HG03575 (cell line): ENCODE measurements around the gene ARMH4.

Experiments used
- ATAC-seq: cut with Tn5 transposase; IDR thresholded peaks from one replicate; pipeline ENCODE4 v1.9.1; 2021; ENCODE audit not compliant: unreplicated experiment, insufficient number of reproducible peaks, low FRiP score; ENCODE audit errors: extremely low read depth

Gene ARMH4

DNA sequence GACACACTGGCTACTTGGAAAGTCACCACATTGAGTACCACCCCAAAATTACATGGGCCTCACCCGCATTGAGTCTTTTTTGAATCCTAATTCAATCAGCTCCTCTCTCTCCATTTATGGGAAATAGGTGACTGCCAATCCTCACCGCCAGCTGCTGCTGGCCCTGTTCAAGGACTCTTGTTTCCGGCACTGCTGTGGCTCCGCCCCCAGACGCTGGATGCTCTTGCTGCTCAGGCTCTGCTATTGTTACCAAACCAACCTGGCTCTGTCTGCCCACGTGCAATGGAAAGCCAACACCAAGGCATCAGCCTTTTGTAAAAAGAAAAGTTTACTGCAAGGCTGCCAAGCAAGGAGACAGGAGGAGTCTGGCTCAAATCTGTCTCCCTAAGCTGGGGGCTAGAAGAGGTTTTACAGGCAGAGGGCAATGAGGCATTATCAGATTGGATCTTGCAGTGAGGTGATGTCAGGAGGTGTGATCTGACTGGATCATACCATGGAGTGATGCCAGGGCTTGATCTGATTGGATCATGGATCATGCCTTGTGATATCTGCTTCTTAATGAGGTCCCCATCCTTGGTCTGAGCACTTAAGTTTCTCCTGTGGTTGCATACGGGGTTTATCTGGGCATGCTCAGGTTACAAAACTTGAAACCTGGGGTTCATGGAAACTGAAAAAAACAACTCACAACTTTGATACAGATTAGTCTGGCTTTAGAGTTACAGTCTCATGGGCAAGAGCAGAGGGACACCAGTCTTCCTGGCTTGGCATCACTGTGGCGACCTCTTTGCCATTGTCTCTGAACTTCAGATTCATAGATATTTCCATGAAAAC is 169.0 kb downstream of the ARMH4 start:
- ATAC-seq: no peak

DNA sequence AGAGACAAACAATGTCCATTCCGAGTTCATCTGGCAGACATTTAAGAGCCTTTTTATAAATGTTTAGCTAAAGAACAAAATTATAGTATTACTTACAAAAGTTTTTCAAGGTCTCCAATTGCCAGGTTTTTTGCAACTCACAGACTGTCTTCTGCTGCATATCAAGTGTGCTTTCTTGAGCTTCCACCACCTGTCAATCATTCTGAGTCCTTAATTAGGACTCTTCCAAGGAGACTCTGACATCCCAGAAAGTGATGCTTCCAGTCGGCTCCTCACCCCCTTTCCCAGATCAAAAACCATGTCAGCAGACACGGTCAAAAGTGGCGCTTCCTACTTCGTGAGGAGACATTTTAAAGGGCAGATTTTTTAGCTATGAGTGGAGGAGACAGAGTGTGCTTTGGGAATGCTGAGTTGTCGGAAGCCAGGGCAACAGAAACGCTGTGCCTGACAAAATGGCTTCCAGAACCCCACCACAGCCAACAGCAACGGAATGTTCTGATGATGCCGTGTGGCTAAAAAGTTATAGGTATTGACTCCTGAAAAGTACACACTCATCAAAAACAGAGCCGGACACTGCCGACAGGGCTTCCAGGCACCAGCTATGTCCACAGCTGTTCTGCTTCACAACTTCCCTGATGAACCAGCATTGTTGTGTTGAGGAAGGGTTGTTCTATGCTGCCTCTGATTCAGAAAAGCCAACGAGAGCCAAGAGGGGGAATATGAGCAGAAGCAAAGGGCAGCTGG is 170.0 kb downstream of the ARMH4 start:
- no peak for ATAC-seq

DNA sequence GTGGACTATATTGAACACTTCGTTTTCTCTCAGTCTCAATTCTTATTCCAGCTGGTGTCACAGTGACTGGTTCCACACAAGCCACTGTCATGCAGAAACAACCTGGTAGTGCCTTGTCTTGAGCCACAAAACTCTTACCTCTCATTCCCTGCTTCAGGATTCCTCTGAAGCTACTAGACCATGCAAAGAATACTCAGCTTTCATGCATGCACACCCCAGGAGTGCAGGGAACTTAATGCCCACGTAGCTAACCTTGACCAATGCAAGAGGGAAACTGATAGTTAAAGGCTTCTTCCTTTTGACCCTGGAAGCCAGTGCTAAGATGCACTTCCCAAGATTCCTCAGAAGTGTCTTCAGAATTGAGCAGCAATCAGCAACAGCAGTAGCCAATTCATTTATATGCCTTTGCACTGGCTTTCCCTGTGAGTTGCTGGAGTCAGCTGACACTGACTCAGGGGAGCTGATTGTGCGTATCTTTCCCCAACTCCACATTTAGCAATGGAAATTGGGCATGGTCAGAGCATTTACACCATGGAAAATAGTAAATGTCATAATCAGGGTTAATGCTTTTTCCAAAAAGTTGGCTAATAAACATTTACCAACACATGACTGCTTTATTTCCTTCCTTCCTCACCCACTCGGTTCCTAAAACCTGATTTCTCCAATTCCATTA is 172.5 kb downstream of the ARMH4 start:
- ATAC-seq: no peak

DNA sequence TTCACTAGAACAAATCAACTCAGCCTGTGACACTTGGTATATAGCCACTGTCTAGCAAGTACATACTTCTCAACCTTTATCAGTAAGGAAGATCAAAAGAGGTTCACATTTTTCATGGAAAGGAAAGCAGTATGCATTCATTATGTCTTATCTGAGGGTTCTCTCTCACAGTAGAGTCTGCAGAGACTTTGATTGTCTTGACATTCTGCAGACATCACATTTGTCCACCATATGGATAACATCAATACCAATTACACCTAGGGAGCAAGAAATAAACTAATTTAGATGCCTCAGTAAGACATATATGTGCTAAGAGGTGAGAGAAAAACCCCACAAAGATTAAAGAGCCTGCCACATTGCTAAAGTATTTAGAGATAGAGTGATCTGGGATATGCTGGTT is 175.3 kb downstream of the ARMH4 start:
- ATAC-seq: no peak

DNA sequence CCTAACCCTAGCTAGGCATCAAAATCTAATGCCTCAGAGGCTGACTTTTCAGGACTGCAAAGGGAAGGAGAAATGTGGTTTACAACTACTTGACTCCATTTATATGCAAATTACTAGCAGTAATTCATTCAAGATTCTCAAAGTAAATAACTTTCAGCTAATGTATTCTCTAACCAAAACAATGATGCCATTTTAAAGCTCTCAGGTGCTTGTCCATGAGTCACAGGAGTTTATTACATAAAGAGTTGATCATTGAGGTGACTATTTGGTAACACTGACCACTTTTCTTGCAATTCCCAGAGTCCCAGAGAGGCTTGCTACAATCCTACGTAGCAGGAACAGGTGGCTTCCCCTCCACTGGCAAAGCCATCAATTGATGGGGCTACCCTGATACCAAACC is 177.1 kb downstream of the ARMH4 start:
- ATAC-seq: no peak

DNA sequence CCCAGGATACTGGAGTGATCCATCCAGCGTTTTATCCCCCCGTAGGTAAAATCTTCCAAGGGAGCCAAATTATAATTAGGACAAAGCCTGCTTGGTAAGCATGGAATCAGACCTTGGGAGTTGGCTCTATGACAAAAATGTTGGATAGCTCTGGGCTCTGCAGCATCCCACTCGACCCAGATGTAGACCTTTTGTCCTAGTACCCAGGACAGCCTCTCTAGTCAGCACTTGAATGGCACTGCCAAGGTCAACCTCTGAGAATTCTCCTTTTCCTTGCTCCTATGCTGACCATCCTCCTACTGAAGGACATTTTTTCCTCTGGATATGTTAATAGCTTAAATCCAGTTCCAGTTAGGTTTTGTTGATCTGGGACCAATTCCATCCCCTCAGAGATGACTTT is 181.4 kb downstream of the ARMH4 start:
- ATAC-seq: no peak

DNA sequence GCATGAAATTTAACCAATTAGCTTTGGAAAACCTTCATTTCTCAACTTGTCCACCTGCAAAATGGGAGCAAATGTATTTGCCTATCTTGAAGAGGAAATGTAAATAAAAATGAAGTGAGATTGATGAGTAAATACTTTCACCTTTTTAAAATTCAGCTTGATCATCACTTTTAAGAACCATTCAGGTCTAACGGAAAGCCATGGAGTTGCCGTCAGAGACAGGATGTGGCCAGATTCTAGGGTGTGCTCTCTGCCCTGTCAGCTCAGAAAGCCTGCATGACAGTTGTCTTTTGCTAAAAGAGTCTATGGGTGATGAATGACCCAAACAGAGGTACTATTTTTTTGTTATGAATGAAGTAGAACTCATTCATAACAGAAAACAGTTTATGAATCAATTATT is 181.8 kb downstream of the ARMH4 start:
- ATAC-seq: no peak

DNA sequence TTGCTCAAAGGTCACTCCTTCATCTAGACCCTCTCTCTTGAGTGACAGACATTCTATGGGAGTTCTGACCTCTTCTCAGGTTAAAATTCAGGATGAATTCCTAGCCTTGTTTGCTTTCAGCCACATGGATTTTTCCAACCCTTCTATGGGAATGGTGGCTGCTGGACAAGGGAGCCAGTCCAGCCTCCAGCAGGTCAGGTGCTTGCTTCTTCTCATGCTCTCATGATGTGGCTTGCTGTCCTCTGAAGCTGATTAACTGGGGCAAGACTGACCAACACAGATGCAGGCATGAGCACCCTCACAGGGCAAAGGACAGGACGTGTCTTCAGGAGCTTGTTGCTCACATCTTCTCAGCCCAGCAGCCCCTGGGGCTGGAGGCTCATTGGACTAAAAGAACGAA is 188.9 kb downstream of the ARMH4 start:
- no peak for ATAC-seq

DNA sequence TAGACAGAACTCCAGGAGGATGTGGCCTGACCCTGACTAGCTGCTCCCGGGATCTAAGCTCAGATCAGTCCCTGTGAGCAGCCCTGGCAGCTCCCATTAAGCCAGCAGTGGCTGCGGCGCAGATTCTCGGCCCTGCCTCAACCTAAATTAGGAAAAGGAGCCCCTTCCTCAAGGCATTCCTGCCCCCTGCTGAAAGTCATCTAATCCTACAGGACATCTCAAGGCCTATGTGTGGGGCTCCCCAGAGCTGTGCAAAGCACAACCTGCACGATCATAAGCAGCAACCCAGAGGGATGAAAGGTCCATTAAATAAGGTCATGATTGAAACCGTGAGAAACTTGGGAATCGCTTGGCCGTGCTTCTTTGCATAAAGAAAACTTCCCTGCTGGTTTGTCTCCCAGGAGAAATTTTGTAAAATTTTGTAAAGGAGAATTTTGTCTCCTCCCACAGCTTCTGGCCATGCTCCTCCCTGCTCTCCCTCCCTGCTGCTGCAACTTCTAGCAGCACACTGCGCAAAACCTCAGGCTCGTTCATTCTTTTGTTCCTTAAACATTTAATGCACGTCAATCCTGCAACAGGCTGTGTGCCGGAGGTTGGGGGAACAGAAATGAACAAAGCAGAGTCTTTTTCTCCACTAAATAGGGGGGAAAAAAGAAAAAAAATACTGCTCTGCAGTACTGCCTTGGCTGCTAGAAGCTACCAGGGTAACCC is 189.5 kb downstream of the ARMH4 start:
- no peak for ATAC-seq

DNA sequence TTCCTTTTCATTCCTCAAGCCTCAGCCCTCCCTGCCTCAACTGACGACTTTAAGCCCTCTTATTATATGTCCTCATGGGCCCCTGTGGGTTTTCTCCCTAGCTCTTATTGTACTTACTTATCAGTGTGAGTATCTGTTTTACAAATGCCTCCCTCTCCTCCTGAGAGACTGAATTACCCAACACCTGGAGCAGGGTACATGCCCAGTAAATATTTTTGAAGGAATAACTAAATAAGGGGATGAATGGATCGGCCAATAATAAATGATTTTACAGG is 190.3 kb downstream of the ARMH4 start:
- no peak for ATAC-seq

DNA sequence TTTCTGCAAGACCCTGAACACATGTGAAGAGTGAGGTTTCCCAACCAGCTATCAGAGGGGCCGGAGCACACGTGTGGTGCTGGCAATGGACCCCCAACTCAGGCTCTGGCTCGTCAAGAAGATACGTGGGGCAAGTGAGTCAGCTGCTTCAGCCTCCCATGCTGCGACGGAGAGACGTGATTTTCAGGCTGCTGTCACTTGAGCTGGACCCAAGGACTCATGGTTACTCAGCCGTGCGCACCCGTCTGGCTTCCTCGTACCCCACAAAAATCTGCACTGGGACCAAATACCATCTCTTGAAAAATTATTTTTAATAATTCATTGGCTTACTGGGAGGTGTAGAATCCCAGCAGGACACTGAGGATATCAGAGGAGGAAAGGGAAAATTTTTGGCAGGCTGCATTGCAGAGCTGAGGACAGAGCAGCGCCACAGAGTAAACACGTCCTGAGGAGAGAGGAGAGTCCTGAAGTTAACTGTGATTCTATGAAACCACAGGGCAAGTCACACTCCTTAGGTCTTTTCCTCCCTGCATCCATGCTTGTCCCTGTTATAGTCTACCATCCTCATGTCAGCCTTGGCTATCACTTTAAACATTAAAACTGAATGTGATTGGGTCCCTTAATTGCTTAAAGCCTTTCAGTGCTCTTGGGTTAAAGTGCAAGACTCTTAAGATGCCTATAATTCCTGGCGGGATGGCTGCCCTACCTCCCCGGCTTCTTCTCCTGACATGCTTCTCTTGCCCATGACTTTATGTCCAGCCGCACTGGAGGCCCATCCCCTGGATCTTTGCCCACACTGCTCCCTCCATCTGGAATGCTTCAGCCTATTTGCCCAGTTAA is 190.8 kb downstream of the ARMH4 start:
- no peak for ATAC-seq

DNA sequence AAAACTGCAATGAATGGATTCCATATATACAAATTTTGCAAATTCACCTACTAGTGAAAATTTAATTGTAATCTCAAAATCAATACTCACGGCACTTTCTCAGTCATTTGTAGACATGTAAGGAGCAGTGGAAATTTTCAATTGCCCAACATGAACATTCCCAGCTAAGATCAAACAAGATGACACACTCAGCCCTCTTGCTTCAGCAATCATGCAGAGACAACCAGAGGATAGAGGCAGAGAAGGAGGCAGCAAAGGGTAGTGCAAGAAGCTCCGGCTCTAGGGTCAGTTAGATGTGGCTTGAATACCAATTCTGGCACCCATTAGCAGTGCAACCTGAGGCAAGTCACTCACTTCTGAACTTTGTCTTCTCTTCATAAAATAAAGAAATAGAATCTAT is 194.6 kb downstream of the ARMH4 start:
- ATAC-seq: no peak
